Measurements from ENCODE around the gene DMD.

The DMD gene

GRCh38 chrX:31153475-31154047 lies 2057.8 kb downstream of the DMD start:
- no peak for DNase-seq (ENCODE audit: low read depth)
- no peak for TF ChIP-seq CTCF (IDR thresholded peaks at IDR 0.05; ENCODE audit: insufficient read depth, low read depth, low read length, missing control alignments)
- no peak overlapping the region for H3K4me3 ChIP-seq (ENCODE audit: low read length)

DNA sequence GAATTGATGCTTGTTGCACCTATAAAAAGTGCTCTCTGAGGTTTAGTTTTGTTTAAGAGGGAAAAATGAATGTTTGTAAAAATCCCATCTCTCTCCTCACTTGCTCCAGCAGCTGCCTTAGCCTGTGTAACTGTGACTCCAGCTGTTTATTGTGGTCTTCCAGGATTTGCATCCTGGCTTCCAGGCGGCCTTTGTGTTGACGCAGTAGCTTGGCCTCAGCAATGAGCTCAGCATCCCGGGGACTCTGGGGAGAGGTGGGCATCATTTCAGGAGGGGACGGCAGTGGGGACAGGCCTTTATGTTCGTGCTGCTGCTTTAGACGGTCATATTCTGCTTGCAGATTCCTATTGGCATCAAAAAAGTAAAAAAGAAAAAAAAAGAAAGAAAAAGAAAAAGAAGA lies 2064.2 kb downstream of the DMD start:
- no peak for TF ChIP-seq CTCF (IDR thresholded peaks at IDR 0.05; ENCODE audit: insufficient read depth, low read depth, low read length, missing control alignments)
- DNase-seq (ENCODE audit: low read depth): no peak
- no peak overlapping the region for H3K4me3 ChIP-seq (ENCODE audit: low read length)

- no peak for TF ChIP-seq CTCF (IDR thresholded peaks at IDR 0.05; ENCODE audit: insufficient read depth, low read depth, low read length, missing control alignments)
- H3K4me3 ChIP-seq (ENCODE audit: low read length): no peak overlapping the region
- no peak for DNase-seq (ENCODE audit: low read depth)
Measured at GRCh38 chrX:31139961-31140360, 2071.4 kb downstream of the DMD start.

- no peak for DNase-seq (ENCODE audit: low read depth)
- no peak overlapping the region for H3K4me3 ChIP-seq (ENCODE audit: low read length)
- no peak for TF ChIP-seq CTCF (IDR thresholded peaks at IDR 0.05; ENCODE audit: insufficient read depth, low read depth, low read length, missing control alignments)
Measured at GRCh38 chrX:31138124-31138523, 2073.2 kb downstream of the DMD start.

DNA sequence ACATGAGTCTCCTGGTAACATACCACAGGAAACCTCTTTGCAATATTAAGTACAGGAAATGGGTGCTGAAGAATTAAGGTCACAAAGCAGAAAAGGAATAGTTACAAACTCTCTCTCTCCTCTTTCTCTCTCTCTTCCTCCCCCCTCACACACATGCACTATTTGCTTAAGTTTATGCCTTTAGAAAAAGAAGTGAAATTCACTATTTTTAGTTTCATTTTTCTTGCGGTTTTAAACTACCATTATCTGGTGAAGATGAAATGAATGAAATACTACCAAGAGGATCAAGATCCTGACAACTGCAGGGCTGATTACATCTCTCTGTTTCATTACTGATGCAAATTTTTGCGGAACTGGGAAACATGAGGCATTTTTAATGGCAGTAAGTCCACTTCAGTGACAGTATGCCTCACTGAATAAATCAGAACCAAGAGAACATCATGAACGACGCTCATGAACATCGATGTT lies 2075.2 kb downstream of the DMD start:
- no peak for TF ChIP-seq CTCF (IDR thresholded peaks at IDR 0.05; ENCODE audit: insufficient read depth, low read depth, low read length, missing control alignments)
- no peak overlapping the region for H3K4me3 ChIP-seq (ENCODE audit: low read length)

DNA sequence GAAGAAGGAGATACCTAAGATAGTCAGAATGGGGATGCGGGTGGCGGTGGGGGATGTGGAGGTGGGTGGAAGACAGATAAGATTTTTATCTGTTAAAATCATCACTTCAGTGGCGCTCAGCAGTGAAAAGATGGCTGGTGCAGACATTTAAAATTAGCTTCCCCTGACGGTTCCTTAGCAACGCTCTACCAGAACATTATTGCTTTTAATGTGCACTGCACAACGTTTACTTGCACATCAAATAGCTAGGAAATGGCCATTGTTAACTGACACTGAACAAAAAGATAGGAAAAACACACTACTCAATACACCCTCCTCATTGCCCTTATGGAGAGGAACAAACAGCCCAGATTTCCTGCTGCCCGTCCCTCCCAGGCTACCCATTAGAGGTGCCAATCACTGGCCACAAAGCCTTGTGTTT lies 2078.5 kb downstream of the DMD start:
- no peak overlapping the region for H3K4me3 ChIP-seq (ENCODE audit: low read length)
- TF ChIP-seq CTCF (IDR thresholded peaks at IDR 0.05; ENCODE audit: insufficient read depth, low read depth, low read length, missing control alignments): no peak
- no peak for DNase-seq (ENCODE audit: low read depth)

More for the DNA sequence above, 2075.2 kb downstream of the DMD start:
- no peak for DNase-seq (ENCODE audit: low read depth)
